ENCODE results near the gene GAA. TPM values are rescaled to one million over a fixed set of nuclear protein-coding genes. Genes with fewer than 3 reads are reported as not detected.

GAA gene
- total and polyA plus RNA-seq, 10 of the 15 experiments (the other 5 are each of a cell fraction or from before 2014, with no cell fraction given): 0.18 to 10.5 (median 4.1) TPM

GRCh38 chr17:80113033-80113484 lies 11.7 kb downstream of the GAA start:
- Histone ChIP-seq H3K4me3 (no peak overlapping the region), H3K9me3 (replicated peaks; ENCODE audit: control insufficient read depth, insufficient read depth, low read length) (no peaks in the 10 kb centered on the region; the same call in 2 of the 3 replicates), H4K20me1 (ENCODE audit: control insufficient read depth, insufficient read depth) (no peaks in the 10 kb centered on the region; the same call in 1 of the 2 replicates), H3K27ac (ENCODE audit: control insufficient read depth, insufficient read depth) (no peak overlapping the region), H3K9ac (ENCODE audit: control insufficient read depth, insufficient read depth, low read length) (no peak overlapping the region), H3K4me2 (ENCODE audit: control insufficient read depth, insufficient read depth) (no peak overlapping the region), H3K27me3 (replicated peaks in 1 of 2; ENCODE audit: control insufficient read depth in 2 of 2, insufficient read depth in 2 of 2, low read length in 1 of 2) (peaks cover 0 to 3% of the 10 kb centered on the region in 2 experiments; a peak in 2 of 4 replicates), H3K4me1 (ENCODE audit: control insufficient read depth, insufficient read depth, low read length) (no peaks in the 10 kb centered on the region), H2AFZ (ENCODE audit: control insufficient read depth, low read depth, low read length) (no peak overlapping the region), H3K79me2 (ENCODE audit: control insufficient read depth, insufficient read depth, low read length) (no peaks in the 10 kb centered on the region), H3K36me3 (ENCODE audit: control insufficient read depth in 2 of 2, insufficient read depth in 2 of 2, low read length in 1 of 2) (no peaks in the 10 kb centered on the region)
- RAD21 ChIA-PET (ENCODE audit: unreplicated experiment): no interaction called here
- FAIRE-seq (no peak), DNase-seq (ENCODE audit: low read depth, low spot score) (no peak), ATAC-seq (peak; percentile 29)
- POLR2A ChIA-PET: no interaction called here
- TF ChIP-seq IKZF1 (conservative IDR thresholded peaks at IDR 0.05) (no peak), SMAD5 (IDR thresholded peaks at IDR 0.05; ENCODE audit: low read depth) (no peak), MEF2A (IDR thresholded peaks at IDR 0.05; ENCODE audit: insufficient read depth, low read depth, low read length) (no peak), TBL1XR1 (IDR thresholded peaks at IDR 0.05; ENCODE audit: low read depth, low read length) (no peak), HCFC1 (IDR thresholded peaks at IDR 0.05; ENCODE audit: low read length) (no peak), SRF (IDR thresholded peaks at IDR 0.05; ENCODE audit: low read depth in 2 of 2, low read length in 2 of 2) (no peak), ZNF217 (IDR thresholded peaks at IDR 0.05) (no peak)
- no TSS peak for BruUV-seq (replicated peaks)
- in situ Hi-C loops (cut with MboI) (no loop called here), intact Hi-C loops (cut with micrococcal nuclease; ENCODE audit: unreplicated experiment) (no loop called here)
- CTCF ChIA-PET: no interaction called here
- SMC1A ChIA-PET (ENCODE audit: uncharacterized antibody, unreplicated experiment): no interaction called here
- 18% methylated on average over 18 of the region's 20 CpGs for WGBS (ENCODE audit: insufficient coverage, insufficient replicate concordance, low lambda C conversion rate, missing lambda C conversion rate)

DNA sequence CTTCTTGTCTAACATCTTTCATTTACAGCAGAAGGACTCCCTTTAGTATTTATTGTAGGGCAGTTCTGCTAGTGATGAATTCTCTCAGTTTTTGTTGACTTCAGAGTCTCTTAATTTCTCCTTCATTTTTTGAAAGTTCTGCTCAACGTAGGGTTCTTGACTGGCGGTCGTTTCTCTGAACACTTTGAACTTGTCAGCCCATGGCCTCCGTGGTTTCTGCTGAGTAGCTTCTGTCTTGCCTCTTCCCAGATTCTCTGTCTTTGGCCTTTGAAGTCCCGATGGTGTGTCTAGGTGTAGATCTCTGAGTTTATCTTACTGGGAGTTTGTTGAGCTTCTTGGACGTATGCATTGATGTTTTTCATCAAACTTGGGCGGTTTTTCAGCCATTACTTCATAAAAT lies 13.4 kb downstream of the GAA start:
- intact Hi-C loops (cut with micrococcal nuclease; ENCODE audit: unreplicated experiment) (no loop called here), in situ Hi-C loops (cut with MboI) (no loop called here)
- Histone ChIP-seq H3K4me3 (no peak overlapping the region), H3K9me3 (replicated peaks; ENCODE audit: control insufficient read depth, insufficient read depth, low read length) (no peaks in the 10 kb centered on the region; the same call in 2 of the 3 replicates), H3K36me3 (ENCODE audit: control insufficient read depth in 2 of 2, insufficient read depth in 2 of 2, low read length in 1 of 2) (no peaks in the 10 kb centered on the region), H3K4me1 (ENCODE audit: control insufficient read depth, insufficient read depth, low read length) (no peaks in the 10 kb centered on the region), H3K9ac (ENCODE audit: control insufficient read depth, insufficient read depth, low read length) (no peak overlapping the region), H3K27me3 (replicated peaks in 1 of 2; ENCODE audit: control insufficient read depth in 2 of 2, insufficient read depth in 2 of 2, low read length in 1 of 2) (peaks cover 0 to 3% of the 10 kb centered on the region in 2 experiments; a peak in 2 of 4 replicates), H4K20me1 (ENCODE audit: control insufficient read depth, insufficient read depth) (no peaks in the 10 kb centered on the region; the same call in 1 of the 2 replicates), H2AFZ (ENCODE audit: control insufficient read depth, low read depth, low read length) (no peak overlapping the region), H3K27ac (ENCODE audit: control insufficient read depth, insufficient read depth) (no peak overlapping the region), H3K79me2 (ENCODE audit: control insufficient read depth, insufficient read depth, low read length) (no peaks in the 10 kb centered on the region), H3K4me2 (ENCODE audit: control insufficient read depth, insufficient read depth) (no peak overlapping the region)
- WGBS (ENCODE audit: insufficient coverage, insufficient replicate concordance, low lambda C conversion rate, missing lambda C conversion rate): 36% methylated on average over 7 of the region's 7 CpGs
- no peak for FAIRE-seq
- DNase-seq (ENCODE audit: low read depth, low spot score): no peak
- SMC1A ChIA-PET (ENCODE audit: uncharacterized antibody, unreplicated experiment): no interaction called here
- POLR2A ChIA-PET: no interaction called here
- ATAC-seq: no peak
- RAD21 ChIA-PET (ENCODE audit: unreplicated experiment): no interaction called here
- CTCF ChIA-PET: no interaction called here
- BruUV-seq (replicated peaks): no TSS peak
- no peak for TF ChIP-seq CBX5 (IDR thresholded peaks at IDR 0.05; ENCODE audit: low read depth)
- no peak for TF ChIP-seq CREB1 (IDR thresholded peaks at IDR 0.05; ENCODE audit: low read depth)
- TF ChIP-seq NR2C2 (IDR thresholded peaks at IDR 0.05; ENCODE audit: borderline replicate concordance, control insufficient read depth, insufficient read length, low read depth): no peak
- TF ChIP-seq SIX5 (IDR thresholded peaks at IDR 0.05; ENCODE audit: low read depth, low read length, severe bottlenecking): no peak
- TF ChIP-seq TAF1 (IDR thresholded peaks at IDR 0.05; ENCODE audit: borderline replicate concordance, low read depth, low read length): no peak
- TF ChIP-seq NFXL1 (IDR thresholded peaks at IDR 0.05; ENCODE audit: borderline replicate concordance): no peak
- no peak for TF ChIP-seq BCL3 (IDR thresholded peaks at IDR 0.05; ENCODE audit: borderline replicate concordance, insufficient read depth, low read depth, low read length, poor library complexity, severe bottlenecking)
- TF ChIP-seq CEBPB (IDR thresholded peaks at IDR 0.05; ENCODE audit: borderline replicate concordance in 1 of 2, low read depth in 2 of 2, low read length in 2 of 2): no peak
- TF ChIP-seq MYC (IDR thresholded peaks at IDR 0.05; ENCODE audit: insufficient read depth, insufficient read length, insufficient replicate concordance, low read length, severe bottlenecking): no peak
- TF ChIP-seq ESRRA (IDR thresholded peaks at IDR 0.05; ENCODE audit: low read length): no peak
- no peak for TF ChIP-seq HDGF (IDR thresholded peaks at IDR 0.05)

All from GM12878 (cell line).